GM19372 (cell line): Measurements from ENCODE around the gene PCDH1.

ENCODE experiments used
- ATAC-seq: cut with Tn5 transposase; IDR thresholded peaks from one replicate; pipeline ENCODE4 v1.9.1; 2021; ENCODE audit warnings: mild to moderate bottlenecking, low read depth, moderate library complexity; ENCODE audit not compliant: unreplicated experiment

The PCDH1 gene

GRCh38 chr5:141878186-141878710 is at the start of gene PCDH1:
TSS of gene PCDH1 (minus strand) at chr5:141878410. CDS start at chr5:141878262, 148 bp downstream.
- ATAC-seq: no peak

- ATAC-seq: no peak
Observed at GRCh38 chr5:141926434-141926833, 48.2 kb upstream of the PCDH1 start.

- ATAC-seq: peak; percentile 96
Observed at GRCh38 chr5:141923448-141924313, 45.5 kb upstream of the PCDH1 start, which contains the start of gene DELE1. TSS of gene DELE1 (plus strand) at chr5:141923871. CDS start at chr5:141923942, 71 bp downstream.

- peak; percentile 7 for ATAC-seq
Observed at GRCh38 chr5:141922827-141923447, 44.7 kb upstream of the PCDH1 start.

- ATAC-seq: no peak
Observed at GRCh38 chr5:141920771-141921170, 42.6 kb upstream of the PCDH1 start.

- no peak for ATAC-seq
Observed at GRCh38 chr5:141919218-141920119, 41.3 kb upstream of the PCDH1 start.

- ATAC-seq: no peak
Observed at GRCh38 chr5:141917760-141918159, 39.5 kb upstream of the PCDH1 start.

- ATAC-seq: no peak
Observed at GRCh38 chr5:141916522-141916921, 38.3 kb upstream of the PCDH1 start.

GRCh38 chr5:141915881-141916336 is 37.7 kb upstream of the PCDH1 start:
- no peak for ATAC-seq

- no peak for ATAC-seq
Observed at GRCh38 chr5:141914797-141915196, 36.6 kb upstream of the PCDH1 start.

GRCh38 chr5:141914199-141914743 is 36.1 kb upstream of the PCDH1 start:
- peak; percentile 74 for ATAC-seq

- no peak for ATAC-seq
Observed at GRCh38 chr5:141913560-141914198, 35.5 kb upstream of the PCDH1 start.

GRCh38 chr5:141910271-141910673 is 32.1 kb upstream of the PCDH1 start:
- ATAC-seq: no peak

- no peak for ATAC-seq
Observed at GRCh38 chr5:141909212-141909611, 31.0 kb upstream of the PCDH1 start.

GRCh38 chr5:141908796-141909195 is 30.6 kb upstream of the PCDH1 start:
- no peak for ATAC-seq

- ATAC-seq: no peak
Observed at GRCh38 chr5:141906972-141907371, 28.8 kb upstream of the PCDH1 start.

- no peak for ATAC-seq
Observed at GRCh38 chr5:141906517-141906916, 28.3 kb upstream of the PCDH1 start.

GRCh38 chr5:141904551-141904950 is 26.3 kb upstream of the PCDH1 start:
- no peak for ATAC-seq

- no peak for ATAC-seq
Observed at GRCh38 chr5:141903261-141903660, 25.1 kb upstream of the PCDH1 start.
